ENCODE measurements around the gene CDH20.

CDH20 gene

DNA sequence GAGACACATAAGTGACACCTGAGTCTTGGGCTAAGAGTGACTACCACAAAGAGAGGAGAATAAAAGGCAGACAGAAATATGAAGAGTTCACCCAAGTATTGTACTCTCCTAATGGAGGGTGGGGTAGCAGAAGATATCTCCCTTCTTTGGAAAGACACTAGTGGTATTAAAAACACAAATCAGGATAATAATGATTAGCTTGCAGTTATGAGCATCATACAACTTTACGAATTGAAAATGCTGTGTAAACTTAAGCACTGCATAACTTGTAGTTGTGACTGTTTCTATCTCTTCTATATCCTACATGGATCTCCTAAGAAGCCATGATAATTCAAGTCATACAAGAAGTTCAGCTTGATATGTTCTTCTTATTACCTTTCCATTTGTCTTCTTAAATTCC is 38.1 kb upstream of the CDH20 start:
- DNase-seq (ENCODE audit: low read depth): no peak
- TF ChIP-seq, protein P1, sequence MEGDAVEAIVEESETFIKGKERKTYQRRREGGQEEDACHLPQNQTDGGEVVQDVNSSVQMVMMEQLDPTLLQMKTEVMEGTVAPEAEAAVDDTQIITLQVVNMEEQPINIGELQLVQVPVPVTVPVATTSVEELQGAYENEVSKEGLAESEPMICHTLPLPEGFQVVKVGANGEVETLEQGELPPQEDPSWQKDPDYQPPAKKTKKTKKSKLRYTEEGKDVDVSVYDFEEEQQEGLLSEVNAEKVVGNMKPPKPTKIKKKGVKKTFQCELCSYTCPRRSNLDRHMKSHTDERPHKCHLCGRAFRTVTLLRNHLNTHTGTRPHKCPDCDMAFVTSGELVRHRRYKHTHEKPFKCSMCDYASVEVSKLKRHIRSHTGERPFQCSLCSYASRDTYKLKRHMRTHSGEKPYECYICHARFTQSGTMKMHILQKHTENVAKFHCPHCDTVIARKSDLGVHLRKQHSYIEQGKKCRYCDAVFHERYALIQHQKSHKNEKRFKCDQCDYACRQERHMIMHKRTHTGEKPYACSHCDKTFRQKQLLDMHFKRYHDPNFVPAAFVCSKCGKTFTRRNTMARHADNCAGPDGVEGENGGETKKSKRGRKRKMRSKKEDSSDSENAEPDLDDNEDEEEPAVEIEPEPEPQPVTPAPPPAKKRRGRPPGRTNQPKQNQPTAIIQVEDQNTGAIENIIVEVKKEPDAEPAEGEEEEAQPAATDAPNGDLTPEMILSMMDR (conservative IDR thresholded peaks at IDR 0.05; ENCODE audit: control insufficient read depth, insufficient read depth, low read depth, low read length): no peak

GRCh38 chr18:61308004-61308403 is 25.2 kb upstream of the CDH20 start:
- H3K4me3 ChIP-seq (ENCODE audit: control insufficient read depth, low read depth, low read length): no peak overlapping the region
- DNase-seq (ENCODE audit: low read depth): no peak
- TF ChIP-seq, protein P1 (conservative IDR thresholded peaks at IDR 0.05; ENCODE audit: control insufficient read depth, insufficient read depth, low read depth, low read length): no peak

More for the DNA sequence above, 38.1 kb upstream of the CDH20 start:
- no peak overlapping the region for H3K4me3 ChIP-seq (ENCODE audit: control insufficient read depth, low read depth, low read length)

DNA sequence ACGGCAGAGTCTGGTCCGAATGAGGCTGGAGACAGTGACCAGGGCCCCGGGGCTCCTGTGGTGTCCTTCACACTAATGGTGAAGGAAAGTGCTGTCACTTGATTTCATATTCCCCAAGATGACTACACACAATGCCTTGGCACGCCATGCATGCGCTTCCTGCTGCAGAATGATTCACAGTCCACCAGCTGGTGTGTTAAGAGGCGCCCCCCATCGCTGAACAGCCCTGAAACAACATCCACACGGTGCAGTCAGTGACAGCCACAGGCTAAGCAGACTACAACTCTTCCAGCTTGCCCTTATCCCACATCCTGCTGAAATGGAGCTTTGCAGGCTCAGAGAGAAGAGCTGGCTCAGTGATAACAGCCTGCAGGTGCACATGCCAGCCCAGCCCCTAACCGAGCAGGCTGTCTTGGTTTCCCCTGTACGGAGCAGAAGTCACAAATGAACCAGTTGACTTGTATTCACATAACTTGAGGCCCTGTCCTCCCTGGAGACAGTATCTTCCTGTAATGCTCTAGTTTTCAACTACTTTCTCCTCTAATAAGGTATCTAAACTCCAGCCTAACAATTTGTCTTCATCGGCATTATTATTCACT is 24.3 kb upstream of the CDH20 start:
- TF ChIP-seq, protein P1 (conservative IDR thresholded peaks at IDR 0.05; ENCODE audit: control insufficient read depth, insufficient read depth, low read depth, low read length): no peak
- no peak for DNase-seq (ENCODE audit: low read depth)
- no peak overlapping the region for H3K4me3 ChIP-seq (ENCODE audit: control insufficient read depth, low read depth, low read length)

- peak; percentile 58 for DNase-seq (ENCODE audit: low read depth)
These were observed 10.9 kb upstream of the CDH20 start for GRCh38 chr18:61322265-61322873.

GRCh38 chr18:61323951-61324350 is 9.3 kb upstream of the CDH20 start:
- H3K4me3 ChIP-seq (ENCODE audit: control insufficient read depth, low read depth, low read length): no peak overlapping the region
- peak; percentile 67 for DNase-seq (ENCODE audit: low read depth)
- TF ChIP-seq, protein P1 (conservative IDR thresholded peaks at IDR 0.05; ENCODE audit: control insufficient read depth, insufficient read depth, low read depth, low read length): no peak

More at GRCh38 chr18:61322265-61322873, 10.9 kb upstream of the CDH20 start:
- TF ChIP-seq, protein P1 (conservative IDR thresholded peaks at IDR 0.05; ENCODE audit: control insufficient read depth, insufficient read depth, low read depth, low read length): peak; percentile 97
- no peak overlapping the region for H3K4me3 ChIP-seq (ENCODE audit: control insufficient read depth, low read depth, low read length)

DNA sequence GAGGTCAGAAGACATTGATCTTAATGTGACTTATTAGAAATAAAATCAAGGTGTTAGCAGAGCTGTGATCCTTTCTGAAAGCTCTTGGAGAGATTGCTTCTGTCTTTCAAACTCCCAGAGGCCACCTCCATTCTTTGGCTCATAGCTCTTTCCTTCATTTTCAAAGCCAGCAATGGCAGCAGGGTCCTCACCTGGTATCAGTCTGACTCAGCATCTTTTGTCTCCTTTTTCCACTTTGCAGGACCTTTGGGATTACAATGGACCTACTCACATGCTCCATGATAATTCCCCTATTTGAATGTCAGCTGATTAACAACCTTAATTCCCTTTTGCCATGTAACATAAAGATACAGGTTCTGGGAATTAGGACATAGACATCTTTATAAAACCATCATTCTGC is 6.8 kb upstream of the CDH20 start:
- TF ChIP-seq, protein P1 (conservative IDR thresholded peaks at IDR 0.05; ENCODE audit: control insufficient read depth, insufficient read depth, low read depth, low read length): no peak
- no peak for DNase-seq (ENCODE audit: low read depth)
- no peak overlapping the region for H3K4me3 ChIP-seq (ENCODE audit: control insufficient read depth, low read depth, low read length)

Measured in fibroblast of mammary gland (primary cell).